GM10266 (cell line): Measurements from ENCODE around the gene ACTL8.

Experiments
- DNase-seq: peaks from one replicate; pipeline ENCODE4 v3.0.0; 2012; ENCODE audit errors: extremely low spot score
- CTCF ChIP-seq: IDR thresholded peaks from 2 replicates; pipeline ENCODE4 v1.5.1; 2012; ENCODE audit warnings: mild to moderate bottlenecking, low read depth; ENCODE audit not compliant: control insufficient read depth, insufficient read depth; ENCODE audit errors: missing control alignments

The ACTL8 gene

GRCh38 chr1:17734609-17735008 is 20.5 kb upstream of the ACTL8 start:
- DNase-seq: no peak
- TF ChIP-seq CTCF: no peak

- TF ChIP-seq CTCF: no peak
Observed at GRCh38 chr1:17735348-17735747, 19.8 kb upstream of the ACTL8 start.

GRCh38 chr1:17735793-17736192 is 19.3 kb upstream of the ACTL8 start:
- TF ChIP-seq CTCF: no peak
- no peak for DNase-seq

More at GRCh38 chr1:17735348-17735747, 19.8 kb upstream of the ACTL8 start:
- DNase-seq: no peak

- no peak for DNase-seq
- TF ChIP-seq CTCF: no peak
Observed at GRCh38 chr1:17736625-17737024, 18.5 kb upstream of the ACTL8 start.

- TF ChIP-seq CTCF: no peak
- no peak for DNase-seq
Observed at GRCh38 chr1:17739050-17739449, 16.1 kb upstream of the ACTL8 start.

- TF ChIP-seq CTCF: no peak
- DNase-seq: no peak
Observed at GRCh38 chr1:17741052-17741451, 14.1 kb upstream of the ACTL8 start.

- no peak for TF ChIP-seq CTCF
- no peak for DNase-seq
Observed at GRCh38 chr1:17742583-17742982, 12.6 kb upstream of the ACTL8 start.
